HG03378 (cell line): ENCODE measurements around the gene MLF1.

Experiments
- ATAC-seq: cut with Tn5 transposase; IDR thresholded peaks from one replicate; pipeline ENCODE4 v1.9.1; 2021; ENCODE audit warnings: mild to moderate bottlenecking, moderate library complexity; ENCODE audit not compliant: unreplicated experiment

Gene MLF1

DNA sequence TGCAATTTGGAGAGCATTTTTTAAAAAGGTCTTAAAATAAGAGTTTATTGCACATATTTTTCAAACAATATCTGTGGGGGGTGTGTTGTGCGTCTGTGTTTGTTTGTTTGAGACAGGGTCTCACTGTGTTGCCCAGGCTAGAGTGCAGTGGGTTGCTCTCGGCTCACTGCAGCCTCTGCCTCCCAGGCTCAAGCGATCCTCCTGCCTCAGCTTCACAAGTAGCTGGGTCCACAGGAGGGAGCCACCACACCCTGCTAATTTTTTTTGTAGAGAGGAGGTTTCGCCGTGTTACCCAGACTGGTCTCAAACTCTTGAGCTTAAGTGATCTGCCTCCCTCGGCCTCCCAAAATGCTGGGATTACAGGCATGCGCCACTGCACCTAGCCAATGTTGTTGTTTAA, 2.7 kb downstream of the MLF1 start:
- ATAC-seq: no peak

DNA sequence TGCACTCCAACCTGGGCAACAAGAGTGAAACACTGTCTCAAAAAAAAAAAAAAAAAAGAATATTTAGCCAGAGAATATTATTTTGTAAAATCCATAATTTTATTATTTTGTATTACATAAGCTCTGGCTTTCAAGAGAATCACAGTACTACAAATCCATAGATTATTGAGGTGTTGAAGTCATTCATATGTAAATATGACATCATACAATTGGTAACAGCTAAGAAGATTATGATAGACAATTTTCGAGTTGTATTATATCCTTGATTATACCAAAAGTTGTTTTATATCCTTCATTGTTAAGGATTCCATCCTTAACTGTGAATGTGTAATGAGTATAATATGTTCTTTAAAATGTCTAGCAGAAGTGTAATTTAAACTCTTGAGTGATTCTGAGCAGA, 3.7 kb downstream of the MLF1 start:
- ATAC-seq: no peak

DNA sequence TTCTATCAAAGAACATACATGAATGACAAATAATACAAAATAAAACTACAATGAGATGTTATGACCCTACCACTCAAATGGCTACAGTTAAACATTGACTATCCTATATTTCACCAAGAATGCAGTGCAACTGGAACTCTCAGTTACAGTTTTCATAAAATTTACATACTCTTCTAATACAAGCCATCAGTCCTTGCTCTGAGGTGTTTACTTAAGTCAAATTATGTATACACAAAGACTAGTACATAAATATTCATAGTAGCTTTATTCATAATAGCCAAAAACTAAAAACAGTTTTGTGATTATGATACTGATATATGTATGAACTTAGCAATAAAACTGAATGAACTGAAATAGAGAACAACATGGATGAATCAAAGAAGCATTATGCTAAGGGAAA, 19.2 kb downstream of the MLF1 start:
- no peak for ATAC-seq

DNA sequence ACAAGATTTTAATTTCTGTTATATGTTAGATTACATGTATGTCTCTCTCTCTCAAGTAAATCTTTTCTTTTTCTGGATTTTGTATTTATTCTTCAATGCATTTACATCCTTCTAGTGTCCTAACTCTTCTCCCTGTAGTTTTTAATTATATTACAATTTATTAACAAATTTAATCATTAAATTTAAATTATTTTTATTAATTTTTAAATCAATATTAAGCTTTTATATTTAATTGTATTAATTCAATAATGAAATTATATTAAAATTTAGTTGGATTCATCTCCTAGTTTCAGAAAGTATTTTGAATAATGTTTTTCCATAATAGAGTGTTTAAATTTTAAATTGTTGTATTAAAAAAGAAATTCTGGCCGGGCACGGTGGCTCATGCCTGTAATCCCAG, 29.8 kb downstream of the MLF1 start:
- ATAC-seq: no peak

DNA sequence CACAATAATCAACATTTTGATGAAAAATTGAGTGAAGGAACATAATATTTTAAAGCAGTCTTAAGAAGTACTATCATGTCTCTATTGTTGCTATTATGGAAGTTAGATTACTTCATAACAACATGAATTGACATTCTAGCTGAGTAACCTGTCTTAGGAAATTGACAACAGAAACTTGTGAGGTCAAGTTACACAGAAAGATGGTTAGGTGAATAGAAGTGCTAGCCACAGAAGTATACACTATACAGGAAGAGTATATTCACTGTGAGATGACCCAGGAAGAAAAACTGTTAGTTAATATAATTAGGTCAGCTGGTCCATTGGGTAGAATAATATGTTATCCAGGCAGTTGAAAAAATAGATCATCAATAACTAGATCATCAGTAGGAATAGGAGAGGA, 31.2 kb downstream of the MLF1 start:
- ATAC-seq: no peak

DNA sequence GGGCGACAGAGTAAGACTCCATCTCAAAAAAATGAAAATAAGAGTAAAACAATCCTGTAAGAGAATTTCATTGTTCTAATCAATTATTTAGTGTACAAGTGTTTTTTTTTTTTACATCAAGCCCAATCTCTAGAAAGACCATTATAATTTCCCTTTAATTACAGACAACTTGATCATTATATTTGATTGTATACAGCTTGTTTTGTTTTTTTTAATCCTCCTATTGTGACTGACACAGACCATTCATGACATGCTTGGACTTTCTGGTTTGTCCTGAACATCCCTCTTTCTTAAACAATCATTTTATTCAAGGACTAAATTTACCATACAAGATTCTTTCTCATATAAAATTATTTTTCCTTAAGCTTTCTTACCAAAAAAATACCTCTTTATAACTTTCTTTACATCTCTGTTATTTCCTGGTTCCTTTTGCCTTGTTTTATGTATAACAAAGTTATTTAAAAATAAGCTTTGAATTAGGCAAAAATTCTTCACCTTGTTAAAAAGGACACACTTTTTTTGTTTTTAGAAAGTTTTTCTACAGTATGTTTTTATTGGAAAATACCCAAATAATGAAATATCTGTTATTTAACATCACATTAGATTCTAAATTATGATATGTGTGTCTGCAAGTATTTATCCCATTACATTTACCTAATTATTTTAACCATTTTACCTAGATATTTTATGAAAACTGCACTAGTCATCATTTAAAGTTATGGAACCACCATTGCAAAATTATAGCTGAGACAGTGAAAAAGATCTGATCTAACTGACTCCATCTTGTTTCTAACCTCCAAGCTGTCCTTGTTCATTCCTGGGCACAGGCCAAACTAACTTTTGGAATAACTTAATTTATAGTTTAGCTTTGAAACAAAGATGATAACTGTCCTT, 47.2 kb downstream of the MLF1 start:
- no peak for ATAC-seq

DNA sequence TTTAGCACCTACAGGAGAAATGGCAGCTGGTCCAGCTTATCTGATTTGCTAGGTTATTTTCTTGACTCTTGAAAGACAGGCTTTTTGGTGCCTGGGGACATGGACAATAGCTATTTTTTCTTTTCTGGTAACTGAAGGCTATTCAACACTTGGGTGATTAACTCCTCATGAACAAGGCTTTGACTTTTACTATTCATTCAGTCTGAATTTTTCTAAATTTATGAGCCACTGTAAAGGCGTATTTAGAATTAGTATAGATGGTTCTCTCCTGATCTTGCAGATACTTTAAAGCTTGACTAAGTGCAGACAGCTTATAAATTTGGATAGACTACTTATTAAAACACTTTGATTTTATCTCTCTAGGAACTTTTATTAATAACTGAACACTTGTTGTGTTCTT, 54.9 kb downstream of the MLF1 start:
- ATAC-seq: no peak

DNA sequence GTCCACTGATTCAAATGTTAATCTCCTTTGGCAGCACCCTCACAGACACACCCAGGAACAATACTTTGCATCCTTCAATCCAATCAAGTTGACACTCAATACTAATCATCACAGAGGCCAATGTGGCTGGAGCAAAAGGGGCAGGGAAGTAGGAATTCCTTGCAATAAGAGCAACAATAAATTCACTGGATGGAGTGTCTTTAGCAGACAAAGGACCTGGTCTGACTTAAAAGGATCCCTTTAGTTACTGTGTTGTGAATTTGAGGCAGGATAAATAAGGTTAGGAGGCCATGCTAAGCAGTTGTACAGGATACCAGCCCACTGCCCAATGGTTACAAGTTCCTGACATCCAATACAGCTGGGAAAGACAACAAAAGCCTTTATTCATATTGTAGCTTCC, 61.0 kb downstream of the MLF1 start:
- no peak for ATAC-seq

DNA sequence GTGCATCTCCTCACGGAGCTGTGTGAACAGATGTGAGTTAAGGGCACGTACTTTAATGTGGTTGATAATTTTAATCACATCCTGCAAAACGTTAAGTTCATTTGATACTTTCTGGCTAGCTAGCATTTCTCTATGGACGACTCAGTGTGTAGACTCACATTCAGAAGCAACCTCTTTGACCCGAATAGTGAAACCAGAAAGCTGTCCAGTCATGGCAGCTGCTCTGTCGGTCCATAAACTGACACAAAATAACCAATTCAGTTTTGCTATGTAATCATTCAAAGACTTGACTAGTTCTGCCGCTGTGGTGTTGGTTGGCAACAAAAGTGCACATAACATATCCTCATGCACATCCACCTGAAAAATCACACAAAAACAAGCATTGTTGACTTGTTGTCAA, 69.7 kb downstream of the MLF1 start:
- ATAC-seq: no peak

DNA sequence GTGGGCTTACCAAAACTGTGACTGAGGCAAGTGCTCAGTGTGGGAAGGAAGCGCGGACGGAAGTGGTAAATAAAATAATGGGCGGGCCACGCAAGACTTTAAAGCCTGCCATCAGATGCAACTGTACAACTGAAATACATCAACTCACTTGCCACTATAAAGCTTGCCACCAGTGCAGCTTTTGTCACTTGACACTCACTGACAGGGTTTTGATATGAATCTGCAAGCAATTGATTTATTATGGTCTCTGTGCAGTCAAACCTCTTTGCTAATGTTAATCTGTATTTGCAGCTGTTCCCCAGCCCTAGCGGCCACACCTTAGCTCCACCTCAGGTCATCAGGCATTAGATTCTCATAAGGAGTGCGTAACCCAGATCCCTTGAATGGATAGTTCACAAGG, 71.0 kb downstream of the MLF1 start:
- no peak for ATAC-seq

DNA sequence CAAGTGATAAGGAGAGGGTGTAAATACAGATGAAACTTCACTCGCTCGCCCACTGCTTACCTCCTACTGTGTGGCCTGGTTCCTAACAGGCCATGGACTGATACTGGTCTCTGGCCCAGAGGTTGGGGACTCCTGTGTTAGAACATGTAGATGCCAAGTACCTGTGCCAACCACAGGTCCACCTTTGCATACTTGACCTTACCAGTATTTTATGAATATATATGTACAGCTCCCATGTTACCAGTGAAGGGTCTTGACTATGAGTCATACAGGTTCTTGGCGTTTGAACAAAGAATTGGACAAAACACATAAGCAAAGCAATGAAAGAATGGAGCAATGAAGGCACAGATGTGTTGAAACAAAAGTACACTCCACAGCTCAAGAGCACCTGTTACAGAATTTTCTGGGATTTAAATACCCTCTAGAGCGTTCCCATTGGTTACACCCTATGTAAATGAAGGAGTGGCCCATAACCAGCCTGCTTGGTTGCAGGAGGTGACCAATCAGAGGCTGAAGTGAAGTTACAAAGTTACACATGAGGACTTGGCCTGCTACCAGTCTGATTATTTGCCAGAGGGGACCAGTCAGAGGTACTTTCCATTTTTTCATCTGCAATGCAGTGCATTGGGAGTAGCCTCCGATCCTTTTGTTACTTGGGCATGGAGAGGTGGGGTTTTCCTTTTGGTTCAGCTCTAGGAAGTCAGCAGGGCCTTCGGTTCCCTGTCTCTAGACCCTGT, 71.6 kb downstream of the MLF1 start:
- no peak for ATAC-seq

DNA sequence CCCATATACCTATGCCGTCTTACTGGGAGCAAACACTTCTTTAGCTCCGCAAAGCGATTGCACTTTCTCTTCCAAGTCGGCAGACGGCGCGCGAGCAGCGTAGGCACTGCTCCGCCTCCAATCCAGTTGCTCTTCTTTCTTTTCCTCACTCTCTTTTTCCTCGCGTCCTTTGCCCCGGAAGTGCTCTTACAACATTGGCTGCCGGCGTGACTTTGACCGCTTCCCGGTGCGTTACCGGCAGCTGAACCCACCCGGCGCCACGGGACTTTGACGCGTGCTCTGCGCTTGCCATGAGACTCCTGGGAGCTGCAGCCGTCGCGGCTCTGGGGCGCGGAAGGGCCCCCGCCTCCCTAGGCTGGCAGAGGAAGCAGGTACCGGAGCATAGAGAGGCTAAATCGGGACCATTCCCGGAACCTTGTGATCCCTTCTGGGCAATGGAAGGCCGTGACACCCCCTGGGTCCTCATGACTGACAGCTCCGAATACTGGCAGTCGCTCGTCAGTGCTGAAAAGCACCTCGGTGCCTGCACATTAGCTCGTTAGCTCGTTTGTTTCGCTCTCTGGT, 73.4 kb downstream of the MLF1 start, which contains the start of gene GFM1:
GFM1 (plus strand) TSS at position 183 of the 564 bp plus-strand sequence; CDS start at position 291, 108 bp downstream.
- ATAC-seq: peak; percentile 100

DNA sequence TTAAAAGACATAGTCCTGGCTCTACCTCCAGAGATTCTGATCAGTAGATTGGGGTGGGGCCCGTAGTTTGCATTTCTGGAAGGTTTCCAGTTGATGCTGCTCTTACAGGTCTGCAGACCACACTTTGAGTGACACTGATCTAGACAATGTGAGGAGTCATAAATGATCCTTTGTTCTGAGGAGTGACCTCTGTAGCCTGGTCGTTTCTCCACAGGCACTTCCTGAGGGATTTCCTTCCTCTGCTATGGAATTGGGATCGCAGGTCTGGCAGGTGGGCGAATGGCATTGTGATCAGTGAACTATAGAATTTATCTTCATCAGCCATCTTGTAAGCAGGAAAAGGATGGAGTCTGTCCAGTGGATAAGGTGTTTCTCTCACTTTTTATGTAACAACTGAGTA, 78.8 kb downstream of the MLF1 start:
- no peak for ATAC-seq

DNA sequence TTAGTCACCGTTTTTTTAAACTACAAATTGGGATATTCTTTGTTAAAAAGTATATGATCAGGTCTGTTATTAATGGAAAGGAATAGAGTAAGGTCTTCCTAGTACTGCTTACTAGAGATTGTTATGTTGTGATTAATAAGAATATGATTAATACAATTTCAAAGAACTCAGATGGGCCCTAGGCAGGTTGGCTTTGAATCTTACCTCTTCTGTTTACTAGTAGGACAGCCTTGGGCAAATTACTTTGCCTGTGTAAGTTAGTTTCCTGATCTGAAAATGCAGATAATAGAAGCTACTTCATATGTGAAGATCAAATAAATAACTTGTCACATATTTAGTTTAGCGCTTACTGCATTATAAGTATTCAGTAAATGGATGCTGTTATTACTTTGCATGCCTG, 80.2 kb downstream of the MLF1 start:
- ATAC-seq: no peak

DNA sequence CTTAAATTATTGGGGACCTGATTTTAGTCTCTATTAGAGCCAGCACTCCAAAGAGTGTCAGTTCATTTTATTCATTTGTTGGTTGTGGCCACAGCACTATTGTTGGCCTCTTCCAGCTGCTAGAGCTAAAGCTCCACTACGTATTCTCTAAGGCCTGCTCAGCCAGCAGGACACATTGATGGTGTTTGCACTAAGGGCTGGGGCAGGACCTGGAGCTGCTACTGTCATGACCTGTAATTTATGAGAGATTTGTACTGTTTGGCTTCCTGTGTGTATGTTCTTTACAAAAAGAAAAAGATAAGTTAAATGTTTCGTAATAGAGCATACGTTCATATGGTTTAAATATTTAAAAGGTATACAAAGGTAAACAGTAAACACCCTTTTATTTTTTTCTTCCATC, 81.5 kb downstream of the MLF1 start:
- no peak for ATAC-seq
